HCT116 (cell line): ENCODE results near the gene PARG. TPM values are rescaled to one million over a fixed set of nuclear protein-coding genes. Genes with fewer than 3 reads are reported as not detected.

Source experiments
- ATAC-seq: fragments of 200-7000 bp; cut with Tn5 transposase; 2 replicates; pipeline ENCODE4 v1.9.1; 2020; ENCODE audit warnings: mild to moderate bottlenecking, moderate library complexity
- BruUV-seq: library from RNA; stranded (reverse); fragments of 400-500 nt; replicated peaks from 2 replicates; lab custom pipeline; 2021; lab: Mats Ljungman, UMichigan
- CTCF ChIA-PET: fragments of 300-600 bp; sonication (Branson Sonifier 250); formaldehyde crosslinking; loops from one replicate; lab custom pipeline; 2021; ENCODE audit warnings: antibody characterized with exemption; lab: Charles Lee
- POLR2A ChIA-PET: fragments of 300-600, 350-600 bp; sonication (Branson Sonifier 250); formaldehyde crosslinking; loops from one replicate; lab custom pipeline; 2021; ENCODE audit warnings: antibody characterized with exemption; lab: Charles Lee
- RAD21 ChIA-PET, 2 experiments: fragments of 300-600 bp; sonication (Branson Sonifier 250); formaldehyde crosslinking; loops; one replicate each; lab custom pipeline; 2023; ENCODE audit warnings: low total read pairs in 2 of 2; ENCODE audit not compliant: uncharacterized antibody in 2 of 2, unreplicated experiment in 2 of 2, low non-redundant PET in 1 of 2; lab: Charles Lee
- DNase-seq: peaks from one replicate; pipeline ENCODE4 v3.0.0-alpha.2; 2010; ENCODE audit warnings: low read depth, low spot score
- H2AFZ ChIP-seq: fragments of 200-600 bp; shearing (Covaris generic), sonication (generic); 2 replicates; pipeline ENCODE4 v1.6.1; 2017; ENCODE audit warnings: low read depth, mixed run types, mixed read lengths, antibody characterized with exemption, low read length; ENCODE audit not compliant: poor library complexity, severe bottlenecking
- H3K27ac ChIP-seq: 2 replicates; pipeline ENCODE4 v1.5.1; 2012; ENCODE audit warnings: low read depth, low read length
- H3K27me3 ChIP-seq: fragments of 200-600 bp; sonication (generic); 2 replicates; pipeline ENCODE4 v1.6.1; 2016; ENCODE audit warnings: mixed run types, low read length, mixed read lengths; ENCODE audit not compliant: insufficient read depth
- H3K36me3 ChIP-seq, 2 experiments: fragments of 200-500 bp in 1 of 2; fragments of 200-600 bp in 1 of 2; sonication (Bioruptor generic) in 1 of 2; sonication (generic) in 1 of 2; 2 replicates each; pipeline versions ENCODE4 v1.5.1 to v1.6.1; 2014 to 2016; ENCODE audit warnings: low read length in 2 of 2, inconsistent platforms in 1 of 2, mixed read lengths in 1 of 2, mixed run types in 1 of 2; ENCODE audit not compliant: insufficient read depth in 2 of 2, control insufficient read depth in 1 of 2
- H3K4me1 ChIP-seq, 2 experiments: fragments of 200-600 bp in 1 of 2; sonication (generic) in 1 of 2; 2 replicates each; pipeline versions ENCODE4 v1.5.1 to v1.6.1; 2012 to 2017; ENCODE audit warnings: low read length in 2 of 2, inconsistent platforms in 1 of 2, mild to moderate bottlenecking in 1 of 2, mixed read lengths in 1 of 2, mixed run types in 1 of 2, moderate library complexity in 1 of 2; ENCODE audit not compliant: insufficient read depth in 2 of 2, control insufficient read depth in 1 of 2
- H3K4me2 ChIP-seq: fragments of 200-600 bp; sonication (generic); 2 replicates; pipeline ENCODE4 v1.6.1; 2017; ENCODE audit warnings: mixed run types, low read length, mixed read lengths
- H3K4me3 ChIP-seq, 2 experiments: fragments of 200-600 bp in 1 of 2; sonication (generic) in 1 of 2; replicated peaks in 1 of 2; 2 replicates each; pipeline ENCODE4 v1.5.1; 2011 to 2016; ENCODE audit warnings: low read length in 2 of 2, control low read depth in 1 of 2, low read depth in 1 of 2, mild to moderate bottlenecking in 1 of 2, mixed read lengths in 1 of 2, mixed run types in 1 of 2
- H3K79me2 ChIP-seq: fragments of 200-600 bp; sonication (generic); 2 replicates; pipeline ENCODE4 v1.6.1; 2017; ENCODE audit warnings: mild to moderate bottlenecking, mixed run types, low read length, moderate library complexity, mixed read lengths; ENCODE audit not compliant: insufficient read depth
- H3K9ac ChIP-seq: fragments of 200-600 bp; sonication (generic); 2 replicates; pipeline ENCODE4 v1.6.1; 2016; ENCODE audit warnings: low read length, mixed read lengths
- H3K9me2 ChIP-seq: fragments of 200-600 bp; sonication (generic), shearing (Covaris generic); 2 replicates; pipeline ENCODE4 v1.6.1; 2017; ENCODE audit warnings: mixed run types, mild to moderate bottlenecking, moderate library complexity; ENCODE audit not compliant: insufficient read depth
- H3K9me3 ChIP-seq, 2 experiments: fragments of 200-500 bp in 1 of 2; fragments of 200-600 bp in 1 of 2; sonication (Bioruptor generic) in 1 of 2; sonication (generic) in 1 of 2; 2 replicates each; pipeline ENCODE4 v1.6.1; 2014 to 2017; ENCODE audit warnings: low read length in 2 of 2, mixed read lengths in 2 of 2, inconsistent platforms in 1 of 2, low read depth in 1 of 2, mild to moderate bottlenecking in 1 of 2, mixed run types in 1 of 2, moderate library complexity in 1 of 2; ENCODE audit not compliant: control insufficient read depth in 1 of 2, insufficient read depth in 1 of 2
- H4K20me1 ChIP-seq: fragments of 200-600 bp; sonication (generic), shearing (Covaris generic); 2 replicates; pipeline ENCODE4 v1.6.1; 2017; ENCODE audit warnings: mixed run types, mild to moderate bottlenecking, moderate library complexity; ENCODE audit not compliant: insufficient read depth
- CTCF ChIP-seq, 3 experiments: fragments of 200-600 bp in 1 of 3; sonication (generic) in 1 of 3; IDR thresholded peaks in 2 of 3; conservative IDR thresholded peaks in 1 of 3; 2 replicates each; pipeline ENCODE4 v1.5.1; 2012 to 2017; ENCODE audit warnings: low read depth in 2 of 3, low read length in 2 of 3, antibody characterized with exemption in 1 of 3, borderline replicate concordance in 1 of 3, control low read depth in 1 of 3, mild to moderate bottlenecking in 1 of 3, mixed read lengths in 1 of 3, mixed run types in 1 of 3, moderate library complexity in 1 of 3; ENCODE audit not compliant: insufficient read depth in 1 of 3
- EZH2 ChIP-seq: fragments of 200-600 bp; sonication (generic); IDR thresholded peaks from 2 replicates; pipeline ENCODE4 v1.6.1; 2017; ENCODE audit warnings: antibody characterized with exemption, mixed run types
- RAD21 ChIP-seq: IDR thresholded peaks from 2 replicates; pipeline ENCODE4 v1.6.1; 2012; ENCODE audit warnings: low read depth, mild to moderate bottlenecking
- SIN3A ChIP-seq: IDR thresholded peaks from 2 replicates; pipeline ENCODE4 v1.6.1; 2012; ENCODE audit warnings: low read depth
- ZNF274 ChIP-seq: fragments of 200-500 bp; sonication (Bioruptor generic); IDR thresholded peaks from 2 replicates; pipeline ENCODE4 v1.6.1; 2014; ENCODE audit warnings: mild to moderate bottlenecking, low read depth, low read length, inconsistent platforms
- intact Hi-C: fragments of 100-400 bp; cut with micrococcal nuclease; formaldehyde crosslinking; loops from 2 replicates; pipeline ENCODE4 v1.10.0; 2022
- total RNA-seq: library from RNA; stranded (reverse); gene quantifications from one replicate; pipeline ENCODE4 v1.2.1, GENCODE V29; 2021; ENCODE audit not compliant: unreplicated experiment
- TF ChIP-seq, protein P1 (sequence below): IDR thresholded peaks from 2 replicates; pipeline ENCODE4 v1.6.1; 2011; ENCODE audit warnings: mild to moderate bottlenecking, low read length, moderate library complexity; ENCODE audit not compliant: insufficient replicate concordance; ENCODE audit errors: extremely low read depth

The PARG gene
- total RNA-seq, 1 experiment from 2014 or later, result 30.4 TPM

DNA sequence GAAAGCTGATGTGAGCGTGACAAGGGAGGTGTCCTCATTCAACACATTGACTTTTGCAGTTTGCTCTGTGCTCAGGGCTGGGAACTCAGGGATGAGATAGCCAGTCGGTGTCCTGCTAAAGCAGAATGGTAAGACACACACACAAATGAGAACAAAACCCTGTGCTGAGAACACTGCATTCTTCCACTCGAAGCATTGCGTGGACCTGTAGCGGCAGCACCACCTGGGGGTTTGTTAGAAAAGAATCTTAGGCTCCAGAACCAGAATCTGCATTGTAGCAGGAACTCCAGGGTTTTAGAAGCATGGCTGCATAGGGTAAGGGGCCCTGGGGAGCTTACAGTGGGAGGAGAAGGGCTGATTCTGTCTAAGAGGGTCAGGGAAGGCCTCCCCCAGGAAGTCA lies 158.2 kb downstream of the PARG start:
- no peaks in the 10 kb centered on the region for H3K36me3 ChIP-seq
- TF ChIP-seq ZNF274 (no peak), EZH2 (no peak), SIN3A (no peak), CTCF (IDR thresholded peaks at IDR 0.05 in 2 of 3, conservative IDR thresholded peaks at IDR 0.05 in 1 of 3; ENCODE audit: borderline replicate concordance in 1 of 3, insufficient read depth in 1 of 3, low read depth in 2 of 3, low read length in 2 of 3) (no peak), RAD21 (peak; percentile 14; the same call in 1 of the 2 replicates)
- TF ChIP-seq, protein P1, sequence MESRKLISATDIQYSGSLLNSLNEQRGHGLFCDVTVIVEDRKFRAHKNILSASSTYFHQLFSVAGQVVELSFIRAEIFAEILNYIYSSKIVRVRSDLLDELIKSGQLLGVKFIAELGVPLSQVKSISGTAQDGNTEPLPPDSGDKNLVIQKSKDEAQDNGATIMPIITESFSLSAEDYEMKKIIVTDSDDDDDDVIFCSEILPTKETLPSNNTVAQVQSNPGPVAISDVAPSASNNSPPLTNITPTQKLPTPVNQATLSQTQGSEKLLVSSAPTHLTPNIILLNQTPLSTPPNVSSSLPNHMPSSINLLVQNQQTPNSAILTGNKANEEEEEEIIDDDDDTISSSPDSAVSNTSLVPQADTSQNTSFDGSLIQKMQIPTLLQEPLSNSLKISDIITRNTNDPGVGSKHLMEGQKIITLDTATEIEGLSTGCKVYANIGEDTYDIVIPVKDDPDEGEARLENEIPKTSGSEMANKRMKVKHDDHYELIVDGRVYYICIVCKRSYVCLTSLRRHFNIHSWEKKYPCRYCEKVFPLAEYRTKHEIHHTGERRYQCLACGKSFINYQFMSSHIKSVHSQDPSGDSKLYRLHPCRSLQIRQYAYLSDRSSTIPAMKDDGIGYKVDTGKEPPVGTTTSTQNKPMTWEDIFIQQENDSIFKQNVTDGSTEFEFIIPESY, result no peak
- no peaks in the 10 kb centered on the region; the same call in 1 of the 2 replicates for H3K27me3 ChIP-seq
- ATAC-seq, result no peak
- H3K4me1 ChIP-seq, result no peaks in the 10 kb centered on the region
- ChIA-PET CTCF (no interaction called here), POLR2A (no interaction called here), RAD21 (no interaction called here)
- no peaks in the 10 kb centered on the region for H3K79me2 ChIP-seq
- H2AFZ ChIP-seq, result no peak overlapping the region
- H3K9ac ChIP-seq, result no peak overlapping the region
- H3K9me3 ChIP-seq, result no peaks in the 10 kb centered on the region
- DNase-seq, result no peak
- no peaks in the 10 kb centered on the region for H3K9me2 ChIP-seq
- no peak overlapping the region for H3K27ac ChIP-seq
- H3K4me3 ChIP-seq, result no peak overlapping the region
- no peaks in the 10 kb centered on the region for H4K20me1 ChIP-seq
- H3K4me2 ChIP-seq, result no peak overlapping the region
- intact Hi-C loops, result no loop called here
- BruUV-seq, result no TSS peak
